Activated CD8-positive, alpha-beta T cell treated with anti-CD3 and anti-CD28 coated beads for 36 hours (primary cell): ENCODE results near the gene RPL13A. TPM values are rescaled to one million over a fixed set of nuclear protein-coding genes. Genes with fewer than 3 reads are reported as not detected.

Source experiments
- ATAC-seq: fragments of 200-7000 bp; cut with Tn5 transposase; one replicate; pipeline ENCODE4 v1.10.0; 2021; ENCODE audit warnings: mild to moderate bottlenecking, moderate library complexity
- CTCF ChIA-PET: fragments of 350-600 bp; sonication (Branson Sonifier 250); formaldehyde crosslinking; loops from one replicate; lab custom pipeline; 2021; ENCODE audit warnings: antibody characterized with exemption; lab: Charles Lee
- POLR2A ChIA-PET: fragments of 350-600 bp; sonication (Branson Sonifier 250); formaldehyde crosslinking; loops from one replicate; lab custom pipeline; 2021; ENCODE audit warnings: antibody characterized with exemption; lab: Charles Lee
- DNase-seq: peaks from one replicate; pipeline ENCODE4 v3.0.0-alpha.2; 2020
- H3K27ac Mint-ChIP-seq: one replicate; pipeline ENCODE4 v1.8.0; 2021; ENCODE audit warnings: mild to moderate bottlenecking, mixed read lengths
- H3K27me3 Mint-ChIP-seq: one replicate; pipeline ENCODE4 v1.8.0; 2021; ENCODE audit warnings: mixed read lengths
- H3K36me3 Mint-ChIP-seq: one replicate; pipeline ENCODE4 v1.8.0; 2021; ENCODE audit warnings: low read depth, mixed read lengths
- H3K4me1 Mint-ChIP-seq: one replicate; pipeline ENCODE4 v1.8.0; 2021; ENCODE audit warnings: low read depth, mixed read lengths
- H3K4me3 Mint-ChIP-seq: one replicate; pipeline ENCODE4 v1.8.0; 2021; ENCODE audit warnings: mild to moderate bottlenecking, moderate library complexity, mixed read lengths
- H3K9me3 Mint-ChIP-seq: one replicate; pipeline ENCODE4 v1.8.0; 2021; ENCODE audit warnings: mixed read lengths
- CTCF ChIP-seq: fragments of 200-600 bp; IDR thresholded peaks from one replicate; pipeline ENCODE4 v1.8.0; 2022; ENCODE audit warnings: antibody characterized with exemption, mild to moderate bottlenecking
- intact Hi-C: fragments of 100-400 bp; cut with micrococcal nuclease; formaldehyde crosslinking; loops from one replicate; pipeline ENCODE4 v1.10.0; 2022
- total RNA-seq, 2 experiments: library from RNA; stranded (reverse); gene quantifications; one replicate each; pipeline ENCODE4 v1.2.3, GENCODE V29; 2021

RPL13A gene
- total RNA-seq, 2 experiments from 2014 or later = 4,285 to 4,329 TPM

DNA sequence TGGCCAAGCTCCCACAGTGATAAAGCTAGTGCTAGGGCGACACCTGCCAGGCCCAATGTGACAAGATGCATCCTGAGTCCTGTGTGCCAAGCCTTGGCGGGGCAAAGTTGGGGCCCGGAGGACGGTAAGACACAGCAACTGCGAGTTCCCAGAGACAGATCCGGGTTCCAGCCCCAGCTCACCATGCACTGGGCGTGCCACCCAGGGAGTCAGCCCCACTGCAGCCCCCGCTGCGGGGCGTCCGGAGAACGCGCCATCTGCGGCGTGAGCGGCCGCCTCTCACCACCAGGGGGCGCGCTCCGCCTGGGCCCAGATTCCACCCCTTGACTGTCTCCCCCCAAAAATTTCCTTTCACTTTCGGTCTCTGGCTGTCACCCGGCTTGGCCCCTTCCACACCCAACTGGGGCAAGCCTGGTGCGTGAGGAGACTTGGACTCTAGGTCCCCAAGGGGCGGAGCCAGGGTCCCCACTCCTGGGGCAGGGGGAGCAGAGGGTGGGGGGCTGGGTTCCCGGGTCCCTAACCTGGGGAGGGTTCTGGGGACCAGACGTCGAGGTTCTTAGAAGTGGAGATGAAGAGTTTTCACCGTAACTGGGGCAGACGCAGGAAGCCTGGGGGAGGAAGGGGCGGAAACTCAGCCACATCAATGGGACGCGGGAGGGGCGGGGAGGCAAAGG is 13.4 kb upstream of the RPL13A start, which contains the start of gene FLT3LG:
Gene FLT3LG, plus strand, starts transcription at position 348 of the 674 bp plus-strand sequence. CDS start 425 bp downstream, outside the sequence.
- peak; percentile 94 for TF ChIP-seq CTCF
- peak; percentile 93 for DNase-seq
- Mint-ChIP-seq H3K4me3 (peak within 1 kb of the TSS; percentile 89), H3K27me3 (no peaks in the 10 kb centered on the region), H3K27ac (peak within 1 kb of the TSS; percentile 92), H3K9me3 (no peaks in the 10 kb centered on the region), H3K4me1 (peaks cover 45% of the 10 kb centered on the region), H3K36me3 (peaks cover 18% of the 10 kb centered on the region)
- intact Hi-C loops = no loop called here
- ChIA-PET POLR2A (interaction anchor here (0.8 to 6.3 kb wide), 6 partner anchors 15 to 22 kb away, joined by 3 to 63 read pairs (median 5); partner anchors contain the start of genes PIH1D1 and RPL13A), CTCF (interaction anchor here (0.7 to 5.3 kb wide), 14 partner anchors 9 to 210 kb away, joined by 3 to 33 read pairs (median 6); partner anchors contain the start of genes ALDH16A1, PIH1D1 and RCN3)
- peak; percentile 60 for ATAC-seq

- intact Hi-C loops = no loop called here
- Mint-ChIP-seq H3K9me3 (no peaks in the 10 kb centered on the region), H3K27me3 (no peaks in the 10 kb centered on the region), H3K4me3 (peak overlapping the region; percentile 89), H3K27ac (peak overlapping the region; percentile 92), H3K36me3 (peaks cover 16% of the 10 kb centered on the region), H3K4me1 (peaks cover 43% of the 10 kb centered on the region)
- no peak for TF ChIP-seq CTCF
- ChIA-PET POLR2A (interaction anchor here (0.6 to 6.3 kb wide), 7 partner anchors 14 to 77 kb away, joined by 3 to 76 read pairs (median 5); partner anchors contain the start of gene RPL13A), CTCF (interaction anchor here (1.0 to 5.3 kb wide), 6 partner anchors 21 to 173 kb away, joined by 3 to 33 read pairs (median 12); partner anchors contain the start of genes ALDH16A1, PIH1D1 and RPS11)
- DNase-seq (no peak), ATAC-seq (no peak)
Measured at GRCh38 chr19:49474542-49474924, 12.9 kb upstream of the RPL13A start.

DNA sequence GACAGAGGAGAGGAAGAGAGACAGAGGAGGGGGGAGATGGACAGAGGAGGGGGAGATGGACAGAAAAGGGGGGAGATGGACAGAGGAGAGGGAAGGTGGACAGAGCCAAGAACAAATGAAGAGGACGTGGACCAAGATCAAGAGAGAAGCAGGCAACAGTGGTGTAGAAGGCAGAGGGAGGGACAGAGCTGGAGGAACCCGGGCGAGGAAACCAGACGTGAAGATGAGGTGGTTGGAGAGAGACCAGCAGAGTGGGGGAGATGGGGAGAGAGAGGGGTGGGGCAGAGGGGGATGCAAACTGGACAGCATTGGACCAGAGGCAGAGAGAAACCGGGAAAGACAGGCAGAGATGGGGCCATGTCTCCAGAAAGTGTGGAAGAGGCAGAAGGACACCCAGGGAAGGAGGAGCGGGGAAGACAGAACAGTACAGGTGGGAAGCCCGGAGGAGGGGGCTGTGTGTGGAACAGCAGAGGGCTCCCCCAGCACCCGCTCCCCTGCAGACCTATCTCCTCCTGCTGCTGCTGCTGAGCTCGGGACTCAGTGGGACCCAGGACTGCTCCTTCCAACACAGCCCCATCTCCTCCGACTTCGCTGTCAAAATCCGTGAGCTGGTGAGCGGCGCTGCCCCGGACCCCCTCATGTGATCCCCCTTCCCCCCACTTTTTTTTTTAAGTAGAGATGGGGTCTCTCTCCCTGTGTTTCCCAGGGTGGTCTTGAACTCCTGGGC is 12.1 kb upstream of the RPL13A start:
- Mint-ChIP-seq H3K27me3 (no peaks in the 10 kb centered on the region), H3K27ac (peak overlapping the region; percentile 92), H3K4me1 (peaks cover 36% of the 10 kb centered on the region), H3K36me3 (peaks cover 20% of the 10 kb centered on the region), H3K9me3 (no peaks in the 10 kb centered on the region), H3K4me3 (peak overlapping the region; percentile 89)
- peak; percentile 2 for ATAC-seq
- CTCF ChIA-PET = interaction anchor here (0.7 to 2.9 kb wide), 14 partner anchors 9 to 144 kb away, joined by 3 to 19 read pairs (median 4); partner anchors contain the start of genes ALDH16A1, PIH1D1, RPL13A and RPS11
- no peak for TF ChIP-seq CTCF
- intact Hi-C loops = no loop called here
- DNase-seq = peak; percentile 47
- POLR2A ChIA-PET = interaction anchor here (0.6 to 5.3 kb wide), 9 partner anchors 10 to 139 kb away, joined by 3 to 76 read pairs (median 3); partner anchors contain the start of genes RPL13A and RPS11

GRCh38 chr19:49475995-49476880 is 11.2 kb upstream of the RPL13A start:
- DNase-seq (peak; percentile 91), ATAC-seq (peak; percentile 75)
- Mint-ChIP-seq H3K4me3 (peak overlapping the region; percentile 89), H3K27ac (peak overlapping the region; percentile 92), H3K36me3 (peaks cover 23% of the 10 kb centered on the region), H3K9me3 (no peaks in the 10 kb centered on the region), H3K27me3 (no peaks in the 10 kb centered on the region), H3K4me1 (peaks cover 30% of the 10 kb centered on the region)
- POLR2A ChIA-PET = interaction anchor here (0.5 to 5.3 kb wide), 7 partner anchors 11 to 79 kb away, joined by 3 to 76 read pairs (median 5); partner anchors contain the start of genes RPL13A and RPS11
- CTCF ChIA-PET = interaction anchor here (0.6 to 2.9 kb wide), 19 partner anchors 9 to 209 kb away, joined by 3 to 19 read pairs (median 4); partner anchors contain the start of genes ALDH16A1, PIH1D1 and RPL13A
- TF ChIP-seq CTCF = peak; percentile 88
- intact Hi-C loops = no loop called here
